GM12891 (cell line): ENCODE measurements around the gene ZFHX3.

Experiments
- DNase-seq: peaks from one replicate; pipeline ENCODE4 v3.0.0; 2011; ENCODE audit warnings: low spot score; ENCODE audit not compliant: insufficient read length
- FAIRE-seq: peaks from 2 replicates; lab custom pipeline; 2011; peaks lifted over from hg19 to GRCh38; lab: Jason Lieb, UNC
- PAX5 ChIP-seq: IDR thresholded peaks from 2 replicates; pipeline ENCODE4 v1.6.1; 2011; ENCODE audit warnings: low read length, moderate library complexity, mild to moderate bottlenecking; ENCODE audit not compliant: insufficient read depth, severe bottlenecking
- POLR2A ChIP-seq: IDR thresholded peaks from 2 replicates; pipeline ENCODE4 v1.6.1; 2011; ENCODE audit warnings: low read depth, low read length, control low read depth
- POLR2AphosphoS5 ChIP-seq: IDR thresholded peaks from 2 replicates; pipeline ENCODE4 v1.6.1; 2011; ENCODE audit warnings: low read depth, low read length, control low read depth
- POU2F2 ChIP-seq: IDR thresholded peaks from 2 replicates; pipeline ENCODE4 v1.6.1; 2011; ENCODE audit warnings: low read depth, mild to moderate bottlenecking, control low read depth, low read length, moderate library complexity
- SPI1 ChIP-seq: IDR thresholded peaks from 2 replicates; pipeline ENCODE4 v1.6.1; 2011; ENCODE audit warnings: low read depth, low read length, control low read depth
- TAF1 ChIP-seq: IDR thresholded peaks from 2 replicates; pipeline ENCODE4 v1.6.1; 2011; ENCODE audit warnings: low read depth, low read length, control low read depth

Gene ZFHX3

DNA sequence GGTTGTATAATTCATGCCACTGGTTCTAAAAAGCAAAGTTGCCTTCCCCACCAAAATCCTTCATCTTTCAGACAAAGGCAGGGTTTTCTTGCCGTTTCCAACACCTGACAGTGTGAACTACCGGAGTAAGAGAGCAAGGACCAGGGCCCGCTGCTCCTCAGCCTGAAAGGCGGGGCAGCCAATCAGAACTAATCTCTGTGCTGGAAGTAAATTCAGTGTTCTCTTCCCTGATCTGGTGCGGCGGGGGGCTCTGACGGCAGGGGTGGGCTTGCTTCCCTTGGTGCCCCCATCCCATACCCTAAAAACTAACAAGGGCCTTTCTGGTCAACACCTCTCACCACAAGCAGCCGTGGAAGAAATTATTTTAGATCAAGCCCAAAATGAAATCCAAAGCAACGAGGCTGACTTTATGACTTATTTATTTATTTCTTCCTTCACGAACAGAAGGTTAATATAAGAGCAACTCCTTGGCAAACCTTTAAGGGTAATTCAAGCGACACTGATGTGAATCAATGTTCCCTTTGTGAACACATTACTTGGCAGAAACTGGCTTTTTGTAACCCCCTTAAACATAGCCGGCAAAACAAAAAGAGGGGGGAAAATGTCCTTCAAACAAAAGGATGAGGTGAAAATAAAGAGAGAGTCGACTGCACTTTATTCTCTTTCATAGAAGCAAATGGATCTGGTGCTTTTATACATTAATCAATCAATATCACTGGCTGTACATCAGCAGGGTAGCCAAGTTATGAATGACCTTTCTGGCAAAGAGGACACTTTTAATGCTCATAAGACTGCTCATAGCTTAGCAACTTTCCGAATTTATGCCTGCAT lies 189.9 kb downstream of the ZFHX3 start:
- DNase-seq (no peak), FAIRE-seq (no peak)
- TF ChIP-seq TAF1 (no peak), PAX5 (no peak), SPI1 (no peak), POLR2A (no peak), POU2F2 (no peak), POLR2AphosphoS5 (no peak)

DNA sequence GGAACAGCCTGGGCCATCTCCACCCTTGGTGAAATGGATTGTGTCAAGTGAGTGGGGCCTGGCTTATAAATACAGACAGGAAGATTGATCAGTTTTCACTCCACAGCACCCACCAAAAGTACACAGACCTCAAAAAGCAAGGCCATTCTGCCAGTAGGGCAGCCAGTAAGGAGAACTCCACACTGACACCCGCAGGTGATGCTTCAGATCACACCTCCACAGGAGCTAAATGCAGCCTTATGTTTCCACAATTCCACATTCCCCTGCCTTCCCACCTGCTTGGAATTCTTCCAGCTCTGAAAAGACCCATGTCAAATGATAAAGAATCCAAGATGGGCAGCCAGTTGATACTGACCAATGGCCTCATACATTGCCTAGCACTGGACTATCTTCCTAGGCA lies 191.1 kb downstream of the ZFHX3 start:
- peak; percentile 47 for DNase-seq
- peak; percentile 67 for FAIRE-seq
- TF ChIP-seq PAX5 = no peak
- no peak for TF ChIP-seq POU2F2
- no peak for TF ChIP-seq TAF1
- no peak for TF ChIP-seq SPI1

DNA sequence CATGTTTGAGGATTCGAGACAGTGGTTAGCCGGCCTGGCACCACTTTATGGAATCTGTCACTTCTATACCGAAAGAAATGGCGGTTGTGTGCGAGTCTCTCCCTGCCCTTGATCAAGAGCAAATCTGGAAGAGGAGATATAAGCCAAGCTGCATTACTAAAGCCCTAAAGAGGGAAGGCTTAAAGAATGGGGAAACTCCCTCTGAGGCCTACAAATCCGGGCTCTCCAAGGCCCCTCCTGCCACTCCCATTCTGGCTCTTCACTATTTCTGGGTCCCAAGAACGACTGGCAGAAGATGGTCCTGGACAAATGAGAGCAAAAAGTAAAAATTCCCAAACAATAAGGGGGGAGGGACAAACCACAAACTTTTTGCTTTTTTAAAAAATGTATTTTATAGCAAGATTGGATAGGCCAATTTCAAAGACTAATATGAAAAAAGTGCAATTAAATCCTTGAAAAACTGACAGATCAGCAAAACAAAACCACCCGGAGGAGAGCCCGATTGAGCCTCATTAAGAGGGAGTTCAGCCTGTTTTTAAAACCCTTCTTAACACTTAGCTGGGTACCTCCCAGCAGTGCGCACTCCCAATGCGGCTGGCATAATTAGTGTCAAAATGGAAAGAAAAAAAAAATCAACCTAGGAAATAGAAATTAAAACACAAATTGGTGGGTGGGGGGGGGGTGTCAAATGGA lies 193.5 kb downstream of the ZFHX3 start:
- no peak for FAIRE-seq
- no peak for TF ChIP-seq PAX5
- no peak for TF ChIP-seq POLR2AphosphoS5
- TF ChIP-seq POU2F2 = no peak
- no peak for TF ChIP-seq POLR2A
- TF ChIP-seq SPI1 = no peak
- no peak for TF ChIP-seq TAF1

DNA sequence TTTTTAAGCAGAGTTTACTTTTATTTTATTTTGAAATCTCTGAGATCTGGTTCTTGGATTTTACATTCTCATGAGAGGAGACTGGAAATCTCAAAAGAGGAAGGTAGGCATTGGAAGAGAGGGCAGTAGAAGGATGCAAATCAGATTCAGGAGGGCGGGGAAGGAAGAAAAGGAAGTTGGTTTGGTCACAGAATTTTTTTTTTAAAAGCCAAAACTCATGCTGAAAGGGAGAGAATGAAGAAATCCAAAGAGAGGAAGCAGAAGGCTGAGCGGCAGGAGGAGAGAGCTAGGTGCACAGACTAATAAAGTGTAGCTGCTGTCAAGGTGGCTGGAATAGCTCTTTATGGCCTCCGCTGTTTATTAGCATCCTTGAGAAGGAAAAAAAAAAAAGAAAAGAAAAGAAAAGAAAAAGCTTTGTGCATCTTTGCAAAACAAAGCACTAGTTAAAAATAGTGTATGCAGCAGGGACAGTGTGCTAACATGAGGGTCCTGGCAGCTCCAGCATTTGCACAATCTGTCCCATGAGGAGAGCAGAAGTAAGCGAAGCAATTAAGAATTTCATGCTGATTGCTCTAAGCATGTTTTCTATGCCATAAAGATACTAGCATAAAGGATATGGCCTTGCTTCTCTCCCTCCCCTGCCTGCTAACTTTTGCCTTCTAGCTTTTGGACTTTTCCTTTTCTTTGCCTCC lies 194.2 kb downstream of the ZFHX3 start:
- FAIRE-seq (peak; percentile 13), DNase-seq (no peak)
- TF ChIP-seq TAF1 (no peak), SPI1 (no peak), POU2F2 (no peak), PAX5 (no peak), POLR2AphosphoS5 (no peak), POLR2A (no peak)

More for the DNA sequence above, 193.5 kb downstream of the ZFHX3 start:
- no peak for DNase-seq

DNA sequence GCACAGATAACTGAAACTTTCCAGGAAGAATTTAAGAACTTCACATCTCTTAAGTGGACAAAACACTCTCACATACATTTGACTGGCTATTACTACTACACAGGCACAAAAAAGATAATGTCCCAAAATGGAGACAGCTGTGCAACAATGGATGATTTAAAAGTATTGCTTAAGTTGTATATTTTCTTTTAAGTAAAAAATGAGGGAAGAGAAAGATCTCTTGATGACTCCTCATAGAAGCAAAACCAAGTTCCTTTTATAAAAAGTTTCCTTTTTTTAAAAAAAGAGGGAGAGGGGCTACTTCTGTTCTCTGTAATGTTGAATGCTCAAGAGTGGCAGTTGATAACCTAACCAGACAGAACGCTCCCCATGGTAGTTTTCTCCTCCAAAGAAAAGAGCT lies 195.5 kb downstream of the ZFHX3 start:
- FAIRE-seq (no peak), DNase-seq (no peak)
- TF ChIP-seq POLR2AphosphoS5 (no peak), PAX5 (no peak), POLR2A (no peak), TAF1 (no peak), SPI1 (no peak), POU2F2 (no peak)

DNA sequence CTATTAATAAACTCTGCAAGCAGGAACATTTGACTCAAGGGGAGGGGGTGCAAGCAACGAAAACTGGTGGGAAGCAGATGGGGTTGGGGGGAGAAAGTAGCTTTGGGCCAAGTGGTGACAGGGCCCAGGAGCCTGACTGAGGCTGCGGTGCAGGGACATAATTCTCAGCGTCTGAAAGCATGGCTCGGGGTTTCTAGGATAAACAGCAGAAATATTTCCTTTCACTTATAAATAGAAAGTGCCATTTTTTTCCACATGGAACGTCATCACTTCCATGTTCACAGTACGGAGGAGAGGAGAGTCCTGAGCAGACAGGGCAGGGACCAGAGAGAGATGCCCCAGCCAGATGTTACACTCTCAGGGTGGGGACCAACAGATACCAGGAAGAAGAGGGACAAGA lies 197.1 kb downstream of the ZFHX3 start:
- FAIRE-seq = no peak
- TF ChIP-seq POLR2A (no peak), POU2F2 (no peak)
- no peak for DNase-seq

DNA sequence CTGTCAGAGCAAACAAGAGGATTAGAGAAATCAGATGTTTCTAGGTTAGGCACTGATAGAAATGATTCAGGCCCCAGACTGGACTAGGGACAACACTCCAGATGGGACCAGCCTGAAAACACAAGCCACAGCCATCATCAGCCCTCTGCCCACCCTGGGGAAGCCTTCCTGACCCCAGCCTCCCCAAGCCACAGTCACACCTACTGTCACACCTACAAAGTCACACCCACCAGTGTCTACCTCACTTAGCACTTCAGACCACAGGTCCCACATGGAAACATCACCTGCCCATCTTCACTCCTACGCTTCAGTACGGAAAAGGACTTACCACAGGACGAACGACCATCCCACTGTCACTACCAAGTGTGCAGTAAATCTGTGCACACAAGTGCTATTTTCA lies 197.9 kb downstream of the ZFHX3 start:
- FAIRE-seq (no peak), DNase-seq (no peak)
- TF ChIP-seq TAF1 (no peak), POLR2A (no peak), SPI1 (no peak), POLR2AphosphoS5 (no peak), POU2F2 (no peak), PAX5 (no peak)

DNA sequence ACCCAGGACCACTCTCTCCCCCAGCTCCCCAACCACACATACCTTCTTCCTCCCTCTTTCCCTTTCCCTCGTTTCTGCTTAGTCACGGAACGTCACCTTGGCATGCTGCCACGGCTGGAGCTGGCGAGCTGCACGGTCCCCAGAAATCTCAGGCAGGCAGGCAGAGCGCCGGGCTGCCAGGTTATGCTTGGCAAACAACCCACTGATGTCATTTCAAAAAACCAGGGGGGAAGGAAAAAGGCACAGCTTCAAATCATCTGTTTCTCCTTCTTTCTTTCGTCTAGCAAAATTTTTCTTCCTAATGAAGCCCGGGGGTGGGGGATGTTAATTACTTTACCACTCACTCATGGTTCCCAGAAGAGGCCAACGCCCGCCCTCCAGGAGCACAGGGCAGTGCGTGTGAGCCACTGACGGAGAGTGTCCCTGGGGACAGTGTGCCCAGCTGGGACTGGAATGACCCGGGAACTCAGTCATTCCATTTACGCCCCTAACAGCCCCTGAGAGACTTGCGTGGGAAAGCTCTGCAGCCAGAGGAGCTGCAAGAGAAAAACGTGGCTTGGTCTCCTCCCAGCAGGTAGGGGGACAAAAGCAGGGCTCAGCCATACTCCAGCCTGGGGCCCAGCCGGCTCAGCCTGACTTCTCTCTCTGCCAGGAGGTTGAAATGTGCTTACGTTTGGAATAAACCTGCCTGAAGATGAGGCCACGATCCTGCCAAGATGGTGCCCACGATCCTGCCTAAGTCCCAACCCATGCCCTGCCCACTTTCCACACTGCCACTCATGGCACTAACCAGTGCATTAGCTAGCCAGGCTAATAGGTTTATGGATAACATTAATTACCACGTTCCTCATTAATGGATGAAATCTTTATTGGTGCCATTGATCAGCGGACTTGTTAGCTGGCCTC lies 198.9 kb downstream of the ZFHX3 start:
- FAIRE-seq (no peak), DNase-seq (no peak)
- TF ChIP-seq POU2F2 = no peak
- TF ChIP-seq PAX5 = no peak
- TF ChIP-seq TAF1 = no peak
- TF ChIP-seq SPI1 = no peak
